Endothelial cell of umbilical vein (primary cell): ENCODE results near the gene SIN3B.

ENCODE experiments used
- EZH2 ChIP-seq: IDR thresholded peaks from 2 replicates; pipeline ENCODE4 v1.6.1; 2012; ENCODE audit warnings: borderline replicate concordance, low read depth, mild to moderate bottlenecking, moderate library complexity, low read length, inconsistent platforms; ENCODE audit not compliant: severe bottlenecking
- POLR2A ChIP-seq: IDR thresholded peaks from 2 replicates; pipeline ENCODE4 v1.6.1; 2012; ENCODE audit warnings: low read depth, mild to moderate bottlenecking, control low read depth, low read length
- POLR2AphosphoS5 ChIP-seq: IDR thresholded peaks from 2 replicates; pipeline ENCODE4 v1.6.1; 2012; ENCODE audit warnings: low read depth, mild to moderate bottlenecking, control low read depth, low read length, moderate library complexity; ENCODE audit not compliant: insufficient read depth
- TF ChIP-seq, protein P1 (sequence below), 2 donors: IDR thresholded peaks; 1 replicate in 1 of 2; 2 replicates in 1 of 2; pipeline ENCODE4 v1.5.1; 2011; ENCODE audit warnings: low read length in 2 of 2, mild to moderate bottlenecking in 2 of 2, moderate library complexity in 2 of 2, control low read depth in 1 of 2, inconsistent platforms in 1 of 2, low read depth in 1 of 2; ENCODE audit not compliant: insufficient read depth in 1 of 2; ENCODE audit errors: extremely low read depth in 1 of 2
- TF ChIP-seq, protein P2 (sequence below): IDR thresholded peaks from 2 replicates; pipeline ENCODE4 v1.6.1; 2011; ENCODE audit not compliant: insufficient read depth, insufficient read length

DNA sequence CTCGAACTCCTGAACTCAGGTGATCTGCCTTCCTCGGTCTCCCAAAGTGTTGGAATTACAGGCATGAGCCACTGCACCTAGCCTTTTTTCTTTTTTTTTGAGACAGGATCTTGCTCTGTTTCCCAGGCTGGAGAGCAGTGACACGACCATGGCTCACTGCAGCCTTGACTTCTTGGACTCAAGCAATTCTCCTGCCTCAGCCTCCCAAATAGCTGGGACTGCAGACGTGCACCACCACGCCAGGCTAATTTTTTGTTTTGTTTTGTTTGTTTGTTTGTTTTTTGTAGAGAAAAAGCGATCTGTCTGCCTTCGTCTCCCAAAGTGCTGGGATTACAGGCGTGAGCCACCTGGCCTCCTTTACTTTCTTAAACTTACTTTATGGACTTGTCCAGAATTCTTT, 6.5 kb upstream of the SIN3B start:
- TF ChIP-seq POLR2AphosphoS5 (no peak), EZH2 (no peak), POLR2A (no peak)
- TF ChIP-seq, protein P1, sequence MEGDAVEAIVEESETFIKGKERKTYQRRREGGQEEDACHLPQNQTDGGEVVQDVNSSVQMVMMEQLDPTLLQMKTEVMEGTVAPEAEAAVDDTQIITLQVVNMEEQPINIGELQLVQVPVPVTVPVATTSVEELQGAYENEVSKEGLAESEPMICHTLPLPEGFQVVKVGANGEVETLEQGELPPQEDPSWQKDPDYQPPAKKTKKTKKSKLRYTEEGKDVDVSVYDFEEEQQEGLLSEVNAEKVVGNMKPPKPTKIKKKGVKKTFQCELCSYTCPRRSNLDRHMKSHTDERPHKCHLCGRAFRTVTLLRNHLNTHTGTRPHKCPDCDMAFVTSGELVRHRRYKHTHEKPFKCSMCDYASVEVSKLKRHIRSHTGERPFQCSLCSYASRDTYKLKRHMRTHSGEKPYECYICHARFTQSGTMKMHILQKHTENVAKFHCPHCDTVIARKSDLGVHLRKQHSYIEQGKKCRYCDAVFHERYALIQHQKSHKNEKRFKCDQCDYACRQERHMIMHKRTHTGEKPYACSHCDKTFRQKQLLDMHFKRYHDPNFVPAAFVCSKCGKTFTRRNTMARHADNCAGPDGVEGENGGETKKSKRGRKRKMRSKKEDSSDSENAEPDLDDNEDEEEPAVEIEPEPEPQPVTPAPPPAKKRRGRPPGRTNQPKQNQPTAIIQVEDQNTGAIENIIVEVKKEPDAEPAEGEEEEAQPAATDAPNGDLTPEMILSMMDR (IDR thresholded peaks at IDR 0.05; ENCODE audit: extremely low read depth in 1 of 2, insufficient read depth in 1 of 2, low read depth in 1 of 2, low read length in 2 of 2) = no peak
- TF ChIP-seq, protein P2, sequence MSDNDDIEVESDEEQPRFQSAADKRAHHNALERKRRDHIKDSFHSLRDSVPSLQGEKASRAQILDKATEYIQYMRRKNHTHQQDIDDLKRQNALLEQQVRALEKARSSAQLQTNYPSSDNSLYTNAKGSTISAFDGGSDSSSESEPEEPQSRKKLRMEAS = no peak
